AG20443 (cell line): ENCODE measurements around the gene MMP24OS.
"Not testable (repeated sequence)": the region's sequence is repeated elsewhere in the genome, so short reads cannot be mapped to it uniquely, and the experiment has no call there.

Source experiments
- DNase-seq: peaks from one replicate; pipeline ENCODE4 v3.0.0; 2012; ENCODE audit warnings: low spot score, mixed read lengths

The MMP24OS gene

GRCh38 chr20:35275741-35276251, 2.1 kb downstream of the MMP24OS start:
- no peak for DNase-seq

GRCh38 chr20:35274172-35275092, 3.5 kb downstream of the MMP24OS start:
- DNase-seq, result no peak

- no peak for DNase-seq
Measured at GRCh38 chr20:35273449-35274171, 4.3 kb downstream of the MMP24OS start.

GRCh38 chr20:35271904-35272303, 6.0 kb downstream of the MMP24OS start:
- peak; percentile 35 for DNase-seq

GRCh38 chr20:35271073-35271882, 6.6 kb downstream of the MMP24OS start:
- no peak for DNase-seq

GRCh38 chr20:35270021-35270902, 7.7 kb downstream of the MMP24OS start:
- no peak for DNase-seq

GRCh38 chr20:35269055-35269781, 8.7 kb downstream of the MMP24OS start:
- DNase-seq, result peak; percentile 84

GRCh38 chr20:35267092-35267491, 10.8 kb downstream of the MMP24OS start:
- DNase-seq, result no peak

- no peak for DNase-seq
Measured at GRCh38 chr20:35264755-35265154, 13.2 kb downstream of the MMP24OS start.

GRCh38 chr20:35263532-35264341, 14.2 kb downstream of the MMP24OS start:
- DNase-seq, result no peak

GRCh38 chr20:35262731-35263531, 15.0 kb downstream of the MMP24OS start:
- peak; percentile 79 for DNase-seq

- DNase-seq, result not testable (repeated sequence)
Measured at GRCh38 chr20:35262321-35262720, 15.6 kb downstream of the MMP24OS start.

- no peak for DNase-seq
Measured at GRCh38 chr20:35260426-35260825, 17.5 kb downstream of the MMP24OS start.

- DNase-seq, result no peak
Measured at GRCh38 chr20:35257175-35257909, 20.6 kb downstream of the MMP24OS start.

- DNase-seq, result no peak
Measured at GRCh38 chr20:35254448-35254999, 23.4 kb downstream of the MMP24OS start.

- no peak for DNase-seq
Measured at GRCh38 chr20:35253010-35253409, 24.9 kb downstream of the MMP24OS start.

- not testable (repeated sequence) for DNase-seq
Measured at GRCh38 chr20:35252598-35252997, 25.3 kb downstream of the MMP24OS start.
